GDM1 (cell line): ENCODE results near the gene NEIL1.
"Not testable (repeated sequence)": the region's sequence is repeated elsewhere in the genome, so short reads cannot be mapped to it uniquely, and the experiment has no call there.

Experiments used
- DNase-seq: peaks from one replicate; lab custom pipeline; 2025; lab: John Stamatoyannopoulos, UW

NEIL1 gene, protein sequence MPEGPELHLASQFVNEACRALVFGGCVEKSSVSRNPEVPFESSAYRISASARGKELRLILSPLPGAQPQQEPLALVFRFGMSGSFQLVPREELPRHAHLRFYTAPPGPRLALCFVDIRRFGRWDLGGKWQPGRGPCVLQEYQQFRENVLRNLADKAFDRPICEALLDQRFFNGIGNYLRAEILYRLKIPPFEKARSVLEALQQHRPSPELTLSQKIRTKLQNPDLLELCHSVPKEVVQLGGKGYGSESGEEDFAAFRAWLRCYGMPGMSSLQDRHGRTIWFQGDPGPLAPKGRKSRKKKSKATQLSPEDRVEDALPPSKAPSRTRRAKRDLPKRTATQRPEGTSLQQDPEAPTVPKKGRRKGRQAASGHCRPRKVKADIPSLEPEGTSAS

DNA sequence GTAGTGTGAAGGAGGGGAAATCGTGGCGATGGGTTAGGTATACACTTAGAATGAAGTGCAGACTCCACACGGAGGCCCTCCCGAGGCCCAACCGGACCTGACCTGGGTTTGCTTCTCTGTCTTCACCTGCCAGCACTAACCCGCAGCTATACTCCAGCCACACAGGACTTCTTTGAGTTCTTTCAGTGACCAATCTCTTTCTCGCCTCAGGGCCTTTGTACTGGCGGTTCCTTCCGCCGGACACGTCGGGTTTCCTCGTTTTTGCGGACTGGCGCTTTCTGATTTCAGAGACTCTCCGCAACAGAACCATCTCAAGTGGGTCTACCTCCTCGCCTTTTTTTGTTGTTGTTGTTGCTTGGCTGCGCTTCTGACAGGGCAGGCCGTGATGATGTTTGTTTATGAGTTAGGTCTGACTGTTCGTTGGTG lies at the start of gene NEIL1:
TSS of gene NEIL1 (plus strand) at position 244 of the 426 bp plus-strand sequence. CDS start 1,867 bp downstream, outside the sequence.
- no peak for DNase-seq

DNA sequence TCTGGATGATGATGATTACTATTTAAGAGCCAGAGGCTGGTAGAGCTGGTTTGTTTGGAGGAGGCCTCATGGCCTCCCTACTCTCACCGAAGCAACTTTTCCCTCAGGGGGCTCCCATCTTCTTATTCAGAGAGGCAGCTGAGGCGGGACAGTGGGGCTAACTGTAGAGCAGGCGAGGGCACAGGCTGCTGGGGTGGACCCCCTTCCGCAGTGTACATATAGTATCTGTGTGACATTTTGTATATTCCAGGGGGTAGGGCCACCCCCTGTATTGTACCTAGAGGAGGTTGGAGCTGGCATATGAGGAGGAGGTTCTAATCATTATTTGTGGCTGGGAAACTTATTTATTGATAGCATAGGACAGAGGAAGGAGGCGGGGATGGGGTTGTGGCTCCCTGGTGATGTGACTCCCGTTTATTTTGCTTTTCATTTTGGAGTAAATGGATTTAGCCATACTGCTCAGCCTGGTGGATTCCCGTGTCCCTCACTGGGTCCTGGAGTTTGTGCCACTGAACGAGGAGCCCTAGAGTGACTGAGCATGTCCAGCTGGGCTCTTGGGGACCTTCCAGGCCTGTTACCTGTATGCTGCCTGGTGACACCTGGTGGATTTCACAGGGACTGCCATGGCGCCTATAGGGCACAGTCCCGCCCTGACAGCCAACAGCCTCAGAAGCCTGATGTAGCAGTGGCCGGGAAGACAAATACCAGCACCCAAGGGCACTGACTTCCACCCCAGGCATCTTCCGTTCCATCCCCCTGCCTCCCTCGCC lies 48.1 kb upstream of the NEIL1 start:
- not testable (repeated sequence) for DNase-seq

DNA sequence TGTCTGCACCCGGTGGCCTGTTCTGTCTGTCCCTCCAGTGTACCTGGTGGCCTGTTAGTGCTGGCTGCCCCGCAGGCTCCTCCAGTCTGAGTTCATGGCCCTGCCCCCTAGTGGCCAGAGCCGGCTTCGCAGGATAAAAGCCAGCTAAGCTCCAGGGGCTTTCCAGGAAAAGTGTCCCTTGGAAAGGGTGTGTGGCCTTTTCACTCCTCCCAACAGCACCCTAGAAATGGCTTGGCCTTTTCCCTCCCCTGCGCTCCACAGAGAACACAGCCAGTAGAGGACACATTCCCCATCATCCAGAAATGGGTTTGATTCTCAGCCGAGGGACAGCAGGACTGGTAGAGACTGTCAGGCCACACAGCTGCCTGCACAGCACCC lies 47.5 kb upstream of the NEIL1 start:
- DNase-seq: not testable (repeated sequence)

DNA sequence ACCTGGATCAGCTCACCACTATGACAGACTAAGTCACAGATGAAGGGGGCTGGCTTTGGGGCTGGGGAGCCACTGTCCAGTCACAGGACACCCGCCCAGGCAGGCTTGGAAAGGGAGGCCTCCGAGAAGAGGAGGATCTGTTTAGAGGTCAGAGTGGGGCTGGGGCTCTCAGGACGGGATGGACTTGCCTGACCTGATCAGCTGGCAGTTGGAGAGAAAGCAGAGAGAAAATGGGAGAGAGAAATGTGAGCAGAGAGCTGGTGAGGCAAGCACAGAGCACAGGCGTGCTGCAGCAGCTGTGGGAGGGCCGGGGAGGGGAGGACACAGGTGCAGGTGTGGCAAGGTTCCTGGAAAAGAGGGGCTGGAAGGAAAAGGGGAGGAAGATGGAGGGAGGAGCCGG lies 46.8 kb upstream of the NEIL1 start:
- DNase-seq: not testable (repeated sequence)

DNA sequence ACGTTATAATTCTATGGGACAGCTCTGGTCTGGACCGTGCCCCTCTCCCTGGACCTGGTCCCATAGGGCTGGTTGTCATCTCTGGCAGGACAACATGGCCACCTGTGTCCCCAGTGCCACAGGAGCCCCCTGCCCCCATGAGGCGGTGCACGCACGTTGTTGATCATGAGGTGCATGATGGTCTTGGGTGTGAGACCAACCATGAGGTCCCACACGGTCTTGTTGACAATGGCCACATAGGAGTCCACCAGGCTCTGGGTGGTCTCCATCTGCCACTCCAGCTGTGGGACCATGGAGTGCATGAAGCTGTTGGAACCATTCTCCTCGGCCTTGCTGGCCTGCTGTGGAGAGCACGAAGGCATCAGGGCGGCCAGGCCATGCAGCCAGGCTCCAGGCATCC lies 44.5 kb upstream of the NEIL1 start:
- no peak for DNase-seq

DNA sequence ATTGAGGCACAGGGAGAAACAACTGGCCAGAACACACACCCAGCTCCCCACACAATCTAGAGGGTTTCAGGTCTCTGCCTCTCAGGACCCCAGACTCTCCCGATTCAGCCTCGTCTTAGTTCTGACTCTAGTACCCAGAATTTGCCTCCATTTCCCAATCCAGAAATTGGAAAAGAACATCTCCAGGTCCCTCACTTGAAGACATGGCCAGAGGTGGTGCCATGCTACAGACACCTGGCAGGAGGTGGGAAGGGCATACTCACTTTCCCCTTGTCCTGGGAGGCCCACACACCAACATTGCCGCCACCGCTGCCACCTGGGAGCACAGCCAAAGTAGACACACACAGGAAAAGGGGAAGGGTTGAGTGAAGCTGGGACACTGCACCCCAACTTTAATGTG lies 44.1 kb upstream of the NEIL1 start:
- not testable (repeated sequence) for DNase-seq

DNA sequence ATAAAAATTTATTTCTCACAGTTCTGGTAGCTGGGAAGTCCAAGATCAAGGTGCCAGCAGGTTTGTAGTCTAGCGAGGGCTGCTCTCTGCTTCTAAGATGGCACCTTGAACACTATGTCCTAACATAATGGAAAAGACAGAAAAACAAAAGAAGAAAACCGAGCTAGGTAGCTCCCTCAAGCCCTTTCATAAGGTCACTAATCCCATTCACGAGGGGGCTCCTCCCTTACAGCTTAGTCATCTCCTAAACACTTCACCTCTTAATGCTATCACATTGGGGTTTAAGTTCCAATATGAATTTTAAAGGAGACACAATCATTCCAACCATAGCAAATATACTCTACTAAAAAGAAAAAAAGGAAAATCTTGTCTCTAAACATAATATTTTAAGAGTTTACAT lies 40.7 kb upstream of the NEIL1 start:
- DNase-seq: no peak

DNA sequence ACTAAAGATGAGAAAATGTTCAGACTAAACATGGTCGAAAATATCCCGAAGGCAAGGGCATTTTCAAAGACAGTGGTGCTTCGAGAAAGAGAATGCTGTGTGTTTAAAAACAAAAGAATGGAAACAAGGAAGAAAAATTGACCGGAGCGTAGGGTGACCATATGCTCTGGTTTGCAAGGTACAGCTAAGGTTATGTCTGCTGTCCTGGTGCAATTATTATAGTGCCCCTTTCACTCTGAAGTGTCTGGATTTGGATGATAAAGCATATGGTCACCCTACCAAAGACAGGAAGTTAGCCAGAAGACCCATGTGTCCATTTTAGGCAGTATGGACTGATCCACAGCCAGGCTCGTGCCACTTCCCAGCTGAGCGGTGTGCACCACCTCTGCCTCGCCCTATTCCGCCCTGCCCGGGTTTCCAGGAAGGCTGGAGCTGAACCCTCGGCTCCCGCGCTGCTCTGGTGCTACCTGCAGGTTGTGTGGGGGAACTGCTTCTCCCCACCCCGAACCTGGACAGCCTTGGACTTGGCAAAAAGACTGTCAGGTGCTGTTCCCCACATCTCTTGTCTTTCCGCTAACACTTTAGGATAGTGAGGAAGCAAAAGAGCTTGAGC lies 39.0 kb upstream of the NEIL1 start:
- DNase-seq: no peak

DNA sequence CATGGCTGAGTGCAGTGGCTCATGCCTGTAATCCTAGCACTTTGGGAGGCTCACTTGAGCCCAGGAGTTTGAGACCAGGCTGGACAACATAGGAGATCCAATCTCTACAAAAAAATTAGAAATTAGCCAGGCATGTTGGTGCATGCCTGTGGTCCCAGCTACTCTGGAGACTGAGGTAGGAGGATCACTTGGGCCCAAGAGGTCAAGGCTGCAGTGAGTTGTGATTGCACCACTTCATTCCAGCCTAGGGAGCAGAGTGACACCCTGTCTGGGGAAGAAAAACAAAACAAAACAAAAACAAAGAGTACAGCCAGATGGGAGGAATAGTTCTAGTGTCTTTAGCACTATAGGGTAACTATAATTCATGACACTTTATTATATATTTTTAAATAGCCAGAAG lies 37.1 kb upstream of the NEIL1 start:
- DNase-seq: no peak

DNA sequence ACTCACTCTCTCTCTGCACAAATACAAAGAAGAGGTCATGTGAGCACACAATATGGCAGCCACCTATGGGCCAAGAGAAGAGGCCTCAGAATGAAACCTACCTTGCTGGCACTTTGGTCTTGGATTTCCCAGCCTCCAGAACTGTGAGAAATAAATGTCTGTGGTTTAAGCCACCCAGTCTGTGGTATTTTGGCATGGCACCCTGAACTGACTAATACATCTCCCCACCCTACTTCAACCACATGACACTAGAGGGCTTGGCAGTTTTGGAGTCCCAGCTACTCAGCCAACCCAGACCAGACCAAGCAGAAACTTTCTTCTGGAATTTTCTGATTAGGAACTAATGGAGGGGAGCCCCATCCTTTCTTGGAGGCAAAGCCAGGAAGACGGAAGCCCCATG lies 34.3 kb upstream of the NEIL1 start:
- not testable (repeated sequence) for DNase-seq

DNA sequence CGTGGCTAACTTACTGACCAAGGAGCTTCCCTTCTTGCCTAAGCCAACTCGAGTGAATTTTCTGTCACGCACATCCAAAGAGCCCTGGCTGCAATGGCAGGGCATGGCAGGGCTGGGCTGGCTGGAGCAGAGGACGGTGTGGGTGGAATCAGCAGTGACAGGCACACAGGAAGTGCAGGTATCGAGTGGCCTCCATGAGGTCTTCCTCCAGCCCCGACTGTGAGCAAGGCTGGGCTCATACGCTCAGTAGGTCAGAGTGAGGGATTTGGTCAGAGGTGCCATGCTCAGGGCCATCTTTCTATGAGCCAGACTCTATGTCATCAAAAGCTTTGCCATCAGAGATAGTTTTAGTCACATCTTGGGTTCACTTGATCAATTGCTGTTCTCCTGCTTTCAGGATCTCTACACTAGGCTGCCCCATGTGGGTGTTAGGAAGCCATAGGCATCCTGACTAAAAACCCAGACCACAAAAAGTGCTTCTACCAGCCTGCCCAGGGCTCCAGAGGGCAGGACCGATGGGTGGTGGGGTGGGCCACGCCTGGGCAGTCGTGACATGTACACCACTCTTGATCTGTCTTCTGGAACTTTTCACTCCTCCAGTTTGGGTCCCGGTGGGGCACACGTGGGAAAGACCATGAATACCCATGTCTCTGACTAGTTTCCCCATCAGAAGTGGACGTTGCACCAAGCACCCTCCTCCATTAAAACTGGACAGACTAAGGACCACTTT lies 33.6 kb upstream of the NEIL1 start:
- no peak for DNase-seq

DNA sequence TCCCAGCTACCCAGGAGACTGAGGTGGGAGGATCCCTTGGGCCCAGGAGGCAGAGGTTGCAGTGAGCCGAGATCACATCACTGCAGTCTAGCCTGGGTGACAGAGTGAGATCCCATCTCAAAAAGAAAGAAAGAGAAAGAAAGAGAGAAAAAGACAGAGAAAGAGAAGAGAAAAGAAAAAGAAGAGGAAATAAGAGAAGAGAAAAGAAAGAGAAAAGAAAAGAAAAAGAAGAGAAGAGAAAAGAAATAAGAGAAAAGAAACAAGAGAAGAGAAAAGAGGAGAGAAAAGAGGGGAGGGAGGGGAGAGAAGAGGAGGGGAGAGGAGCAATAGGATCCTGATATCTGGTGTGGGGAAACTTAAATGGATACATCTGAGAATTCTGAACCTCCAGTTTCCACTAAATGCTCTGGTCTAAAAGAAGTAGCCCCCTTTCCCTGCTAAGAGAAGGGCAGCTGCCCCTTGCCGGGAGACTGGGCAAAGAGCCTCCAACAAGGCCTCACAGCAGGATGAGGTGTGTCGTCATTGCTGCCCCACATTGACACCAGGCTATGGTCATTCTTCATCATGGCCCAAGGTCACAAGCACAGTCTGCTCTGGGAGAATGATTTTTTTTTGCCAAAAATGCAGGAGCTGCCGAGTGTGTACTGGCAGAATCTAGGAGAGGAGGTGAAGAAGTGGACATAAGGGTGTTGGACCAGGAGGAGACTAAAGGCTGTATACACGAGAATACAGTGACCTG lies 32.1 kb upstream of the NEIL1 start:
- no peak for DNase-seq

DNA sequence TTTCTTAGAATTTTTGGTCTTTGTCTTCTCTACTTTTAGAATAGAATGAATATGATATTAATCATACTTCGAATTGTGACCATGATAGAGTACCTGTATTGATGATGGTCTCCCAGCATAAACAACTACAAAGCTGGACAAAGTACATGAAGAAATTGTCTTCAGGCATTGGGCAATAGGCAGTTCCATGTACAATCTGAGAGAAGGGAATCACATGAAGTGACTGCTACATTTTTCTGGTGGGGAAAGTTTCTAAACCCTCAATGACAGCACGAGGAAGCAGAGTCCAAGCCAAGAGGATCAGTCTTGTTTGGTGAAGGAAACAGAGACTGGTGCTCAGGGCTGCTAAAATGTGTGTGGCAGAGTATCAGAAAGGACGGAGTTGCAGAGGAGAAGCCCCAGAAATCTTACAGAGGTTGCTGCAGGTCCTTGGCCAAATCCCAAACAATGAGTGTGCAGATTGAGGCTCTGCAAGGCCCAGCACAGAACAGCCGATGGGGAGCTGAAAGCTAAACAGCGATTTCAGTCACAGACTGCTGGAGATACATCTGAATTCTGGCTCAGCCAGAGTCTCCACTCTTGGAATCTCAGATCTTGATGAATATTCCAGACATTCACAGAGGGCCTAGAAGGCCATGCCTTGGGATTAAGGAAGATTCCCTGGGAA lies 27.5 kb upstream of the NEIL1 start:
- not testable (repeated sequence) for DNase-seq

DNA sequence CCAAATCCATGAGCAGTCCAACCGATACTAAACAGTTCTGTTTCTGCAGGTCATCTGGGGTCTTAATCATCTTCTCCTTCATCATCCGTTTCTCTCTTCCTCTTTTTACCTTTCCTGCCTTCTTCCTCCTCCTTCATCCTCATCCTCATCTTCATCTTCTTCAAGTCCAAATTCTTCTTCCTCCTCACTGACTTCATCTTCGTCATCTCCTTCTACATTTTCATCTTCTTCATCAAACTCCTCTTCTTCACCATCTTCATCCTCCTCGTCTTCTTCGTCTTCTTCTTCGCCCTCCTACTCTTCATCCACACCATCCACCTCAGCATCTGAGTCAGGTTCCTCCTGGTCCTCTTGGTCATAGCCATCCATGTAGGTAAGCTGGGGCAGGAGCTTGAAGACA lies 25.1 kb upstream of the NEIL1 start:
- no peak for DNase-seq

DNA sequence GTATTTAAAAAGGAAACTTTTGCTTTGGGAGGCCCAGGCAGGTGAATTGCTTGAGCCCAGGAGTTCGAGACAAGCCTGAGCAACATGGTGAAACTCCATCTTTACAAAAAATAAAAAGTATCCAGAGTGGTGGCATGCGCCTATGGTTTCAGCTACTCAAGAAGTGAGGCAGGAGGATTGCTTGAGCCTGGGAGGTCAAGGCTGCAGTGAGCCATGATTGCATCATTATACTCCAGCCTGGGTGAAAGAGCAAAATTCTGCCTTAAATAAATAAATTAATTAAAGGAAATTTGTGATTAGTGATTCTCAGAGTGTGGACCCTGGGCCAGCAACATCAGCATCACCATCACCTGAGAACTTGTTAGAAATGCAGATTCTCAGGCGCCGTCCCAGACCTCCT lies 20.9 kb upstream of the NEIL1 start:
- no peak for DNase-seq

DNA sequence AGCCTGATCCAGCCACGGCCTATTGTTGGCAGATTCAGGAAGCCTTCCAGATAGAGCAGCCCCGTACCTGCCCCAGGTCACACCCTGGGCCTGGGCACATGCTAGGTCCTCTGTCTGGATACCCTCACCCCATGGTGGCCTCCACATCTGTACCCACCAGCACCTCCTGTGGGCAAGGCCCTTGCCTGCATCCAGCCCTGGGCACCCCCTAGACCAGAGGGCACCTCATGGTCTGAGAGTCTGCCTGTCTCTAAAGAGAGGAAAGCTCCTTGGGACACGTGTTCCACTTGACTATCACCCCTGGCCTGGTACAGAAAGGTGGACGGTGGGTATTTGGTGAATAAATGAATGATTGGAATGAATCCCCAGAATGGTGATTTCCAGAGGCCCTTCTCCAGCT lies 19.8 kb upstream of the NEIL1 start:
- no peak for DNase-seq

DNA sequence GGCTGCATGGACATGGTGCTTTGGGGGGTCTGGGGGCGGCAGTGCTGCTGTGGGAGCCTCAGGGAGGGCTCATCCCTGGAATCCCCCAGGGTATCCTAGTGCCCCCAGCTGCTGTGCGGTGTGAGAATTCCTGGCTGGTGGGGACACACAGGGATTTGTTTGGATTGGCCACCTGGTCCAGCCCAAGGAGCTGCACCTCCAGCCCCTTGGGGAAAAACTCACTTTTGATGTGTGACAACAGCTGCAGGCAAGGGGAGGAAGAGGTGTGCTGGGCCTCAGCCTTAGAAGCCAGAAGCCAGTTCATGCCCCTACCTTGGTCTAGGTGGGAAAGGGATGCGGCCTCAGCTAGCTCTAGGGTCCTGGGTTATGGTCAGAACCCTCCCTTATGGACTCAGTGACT lies 19.3 kb upstream of the NEIL1 start:
- no peak for DNase-seq

DNA sequence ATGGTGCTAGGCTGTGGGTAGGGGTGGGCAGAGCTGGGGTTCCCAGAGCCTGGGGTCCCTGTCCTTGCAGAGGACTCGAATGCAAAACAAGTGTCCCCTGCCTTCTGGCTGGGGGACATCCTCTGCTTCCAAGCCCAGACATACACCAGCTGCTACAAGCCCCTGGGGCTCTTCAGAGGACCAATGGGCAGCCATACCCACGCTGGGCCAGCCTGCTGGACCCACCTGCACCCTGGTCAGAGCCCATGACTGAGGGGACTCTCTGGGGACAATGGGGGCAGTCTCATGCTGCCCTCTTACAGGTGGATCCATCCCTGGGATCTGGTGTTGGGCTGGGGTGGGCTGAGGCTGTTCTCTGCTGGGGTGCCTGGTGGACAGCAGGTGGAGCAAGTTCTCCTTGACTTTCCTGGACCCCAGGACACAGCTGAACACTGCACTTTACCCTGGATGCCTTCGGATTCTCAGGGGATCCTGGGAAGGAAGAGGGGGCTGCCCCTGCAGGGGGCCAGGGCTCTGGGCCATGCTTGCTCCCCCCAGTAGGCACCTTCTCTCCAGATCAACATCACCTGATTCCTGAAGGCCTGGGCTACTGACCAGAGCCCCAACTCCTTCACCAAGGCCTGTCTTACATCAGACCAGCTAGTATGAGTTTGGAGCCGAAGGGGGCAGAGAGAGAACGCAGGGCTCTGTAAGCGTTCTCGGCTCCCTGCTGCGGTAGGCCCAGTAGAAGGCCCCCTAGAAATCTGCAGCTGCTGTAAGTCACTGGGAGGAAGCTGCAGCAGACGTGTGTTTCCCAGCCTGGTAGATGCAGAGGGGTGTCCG lies 18.1 kb upstream of the NEIL1 start:
- DNase-seq: no peak

DNA sequence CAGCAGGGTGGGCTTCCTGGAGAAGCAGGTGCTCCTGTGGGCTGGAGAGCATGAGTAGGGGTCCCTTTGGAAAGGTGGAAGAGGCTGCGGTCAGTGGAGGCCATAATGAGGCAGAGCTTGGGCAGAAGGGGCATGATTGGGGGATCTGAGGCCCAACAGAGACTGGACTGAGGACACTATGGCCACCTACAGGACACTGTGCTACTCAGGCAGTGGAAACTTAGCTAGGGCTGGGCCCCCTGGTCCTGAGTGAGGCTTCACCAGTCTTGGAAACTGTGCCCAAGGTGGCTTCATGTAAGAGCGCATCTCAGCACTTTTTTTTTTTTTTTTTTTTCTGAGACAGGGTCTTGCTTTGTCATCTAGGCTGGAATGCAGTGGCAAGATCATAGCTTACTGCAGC lies 17.3 kb upstream of the NEIL1 start:
- no peak for DNase-seq

DNA sequence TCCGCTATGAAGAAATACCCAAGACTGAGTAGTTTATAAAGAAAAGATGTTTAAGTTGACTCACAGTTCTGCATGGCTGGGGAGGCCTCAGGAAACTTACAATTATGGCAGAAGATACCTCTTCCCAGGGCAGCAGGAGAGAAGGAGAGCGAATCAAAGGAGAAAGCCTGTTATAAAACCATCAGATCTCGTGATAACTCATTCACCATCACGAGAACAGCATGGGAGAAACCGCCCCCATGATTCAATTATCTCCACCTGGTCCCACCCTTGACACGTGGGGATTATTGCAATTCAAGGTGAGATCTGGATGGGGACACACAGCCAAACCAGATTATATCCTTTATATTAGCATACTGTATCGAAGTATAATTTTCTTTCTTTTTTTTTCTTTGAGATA lies 14.7 kb upstream of the NEIL1 start:
- DNase-seq: not testable (repeated sequence)
